Erythroblast (primary cell): ENCODE measurements around the gene NCL.

ENCODE experiments used
- GATA1 ChIP-seq: IDR thresholded peaks from 2 replicates; pipeline ENCODE4 v1.6.1; 2011; ENCODE audit warnings: low read depth, mild to moderate bottlenecking, control low read depth, low read length, moderate library complexity
- POLR2A ChIP-seq: IDR thresholded peaks from 2 replicates; pipeline ENCODE4 v1.6.1; 2011; ENCODE audit warnings: mild to moderate bottlenecking, low read length

DNA sequence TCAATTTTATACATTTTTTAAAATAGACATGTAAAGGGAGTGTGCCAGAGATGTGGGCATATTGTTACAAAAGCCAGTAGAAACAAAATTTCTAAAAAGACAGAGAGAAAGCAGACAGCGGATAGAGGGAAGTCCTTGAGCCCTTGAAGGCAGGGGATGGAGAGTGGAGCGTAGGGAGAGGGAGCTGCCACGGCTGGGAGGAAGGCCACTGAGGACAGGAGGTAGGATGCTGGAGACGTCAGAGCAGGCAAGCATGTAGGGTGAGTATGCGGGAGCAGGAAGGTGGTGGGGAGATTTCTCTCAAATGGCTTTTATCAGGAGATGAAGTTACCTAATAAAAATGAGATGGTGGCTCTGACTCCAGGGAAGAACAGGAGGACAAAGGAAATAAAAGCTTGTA, 24.0 kb upstream of the NCL start:
- TF ChIP-seq POLR2A (no peak), GATA1 (no peak)
